WERI-Rb-1 (cell line): ENCODE data around the gene UBR4.
A peak's percentile ranks its signal among the peaks of the same experiment; 100 is the strongest.

Experiments used
- DNase-seq: peaks from one replicate; pipeline ENCODE4 v3.0.0-alpha.2; 2020
- H3K27ac ChIP-seq: fragments of 250-450 bp; sonication (Bioruptor Pico); 2 replicates; pipeline ENCODE4 v1.5.1; 2020; ENCODE audit warnings: mild to moderate bottlenecking, moderate library complexity
- H3K27me3 ChIP-seq: fragments of 250-450 bp; sonication (Bioruptor Pico); 2 replicates; pipeline ENCODE4 v1.5.1; 2021; ENCODE audit warnings: mild to moderate bottlenecking, low read depth, moderate library complexity; ENCODE audit not compliant: insufficient read depth, severe bottlenecking
- H3K36me3 ChIP-seq: fragments of 250-450 bp; sonication (Bioruptor Pico); 2 replicates; pipeline ENCODE4 v1.5.1; 2020; ENCODE audit warnings: mild to moderate bottlenecking, moderate library complexity
- H3K4me3 ChIP-seq: 2 replicates; pipeline ENCODE4 v1.5.1; 2011; ENCODE audit warnings: low read depth, mild to moderate bottlenecking, control low read depth, low read length
- H3K9me3 ChIP-seq: fragments of 250-450 bp; sonication (Bioruptor Pico); 2 replicates; pipeline ENCODE4 v1.5.1; 2021; ENCODE audit warnings: mild to moderate bottlenecking, moderate library complexity; ENCODE audit not compliant: severe bottlenecking
- CTCF ChIP-seq: IDR thresholded peaks from 2 replicates; pipeline ENCODE4 v1.5.1; 2011; ENCODE audit warnings: low read depth, mild to moderate bottlenecking, control low read depth, inconsistent platforms, low read length

UBR4 gene

DNA sequence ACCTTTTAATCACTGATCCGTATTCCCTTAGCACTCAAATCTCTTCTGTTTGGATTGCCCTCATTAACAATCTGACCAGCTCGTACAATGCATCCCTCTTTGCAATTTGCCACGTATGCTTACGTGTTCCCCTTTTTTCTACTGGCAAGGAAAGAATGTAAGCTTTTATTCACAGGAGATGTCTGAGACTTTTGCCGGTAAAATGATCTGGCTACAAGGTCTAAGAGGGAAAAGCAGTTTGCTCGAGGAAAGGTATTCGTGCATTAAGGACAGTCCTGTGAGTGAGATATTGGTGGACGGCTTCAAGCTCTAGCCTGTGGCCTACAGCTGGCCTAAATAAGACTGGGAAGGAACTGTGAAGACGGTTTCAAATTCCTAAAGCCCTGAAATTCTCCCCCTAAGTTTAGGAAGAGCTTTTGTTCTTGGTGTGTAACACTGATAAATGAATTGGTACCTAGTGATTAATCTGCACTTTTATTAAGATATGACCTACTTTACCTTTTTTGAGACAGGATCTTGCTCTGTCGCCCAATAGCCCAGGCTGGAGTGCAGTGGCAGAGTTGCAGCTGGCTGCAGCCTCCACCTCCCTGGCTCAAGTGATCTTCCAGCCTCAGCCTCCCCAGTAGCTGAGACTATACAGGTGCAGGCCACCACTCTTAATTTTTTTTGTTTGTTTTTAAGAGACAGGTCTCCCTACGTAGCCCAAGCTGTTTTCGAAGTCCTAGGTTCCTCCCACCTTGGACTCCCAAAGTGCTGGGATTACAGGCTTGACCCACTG is 895 bp upstream of the UBR4 start:
- DNase-seq, result no peak
- no peaks in the 10 kb centered on the region for H3K27me3 ChIP-seq
- no peak for TF ChIP-seq CTCF
- H3K27ac ChIP-seq, result peak overlapping the region; percentile 92
- H3K36me3 ChIP-seq, result peaks cover 17% of the 10 kb centered on the region
- peak overlapping the region; percentile 63 for H3K4me3 ChIP-seq
- no peaks in the 10 kb centered on the region for H3K9me3 ChIP-seq

GRCh38 chr1:19209439-19209989 is 552 bp downstream of the UBR4 start:
- Histone ChIP-seq H3K9me3 (no peaks in the 10 kb centered on the region), H3K36me3 (peaks cover 12% of the 10 kb centered on the region), H3K27ac (peak overlapping the region; percentile 92), H3K4me3 (peak overlapping the region; percentile 63), H3K27me3 (no peaks in the 10 kb centered on the region)
- no peak for TF ChIP-seq CTCF
- DNase-seq, result no peak

DNA sequence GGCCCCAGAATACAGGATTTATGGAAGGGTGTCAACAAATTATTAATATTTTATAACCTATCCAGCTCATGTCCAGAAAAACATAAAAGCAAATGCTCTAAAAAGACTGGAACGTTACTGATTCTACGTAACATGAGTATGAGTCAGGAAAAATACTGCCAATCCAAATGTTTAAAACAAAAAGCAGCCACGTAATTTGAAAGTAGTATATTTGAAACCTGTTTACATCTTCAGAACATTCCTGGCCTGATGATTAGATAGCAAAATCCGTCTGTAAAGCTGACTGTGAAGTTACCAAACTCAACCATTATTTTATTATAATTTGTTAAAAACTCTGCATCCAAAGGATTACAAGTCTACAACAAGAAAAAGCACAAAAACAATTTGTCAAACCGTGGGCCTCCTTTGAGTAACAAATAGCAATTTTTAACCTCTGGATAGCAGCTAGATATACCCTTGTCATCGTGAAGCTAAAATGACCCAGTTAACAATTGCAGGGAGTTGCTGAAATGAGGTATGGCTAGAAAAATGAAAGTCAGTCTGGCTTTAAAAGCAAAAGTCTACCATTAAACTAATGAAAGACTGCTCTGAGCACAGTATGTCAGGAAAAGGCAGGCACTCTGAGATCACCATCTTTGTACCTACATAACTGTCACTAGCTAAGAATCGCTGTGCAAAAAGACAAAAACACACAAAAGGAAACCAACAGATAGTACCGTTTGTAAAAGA is 1.2 kb downstream of the UBR4 start:
- H3K36me3 ChIP-seq, result peaks cover 12% of the 10 kb centered on the region
- peak overlapping the region; percentile 63 for H3K4me3 ChIP-seq
- no peaks in the 10 kb centered on the region for H3K27me3 ChIP-seq
- no peak for TF ChIP-seq CTCF
- no peaks in the 10 kb centered on the region for H3K9me3 ChIP-seq
- peak overlapping the region; percentile 92; the same call in 1 of the 2 replicates for H3K27ac ChIP-seq
- no peak for DNase-seq

DNA sequence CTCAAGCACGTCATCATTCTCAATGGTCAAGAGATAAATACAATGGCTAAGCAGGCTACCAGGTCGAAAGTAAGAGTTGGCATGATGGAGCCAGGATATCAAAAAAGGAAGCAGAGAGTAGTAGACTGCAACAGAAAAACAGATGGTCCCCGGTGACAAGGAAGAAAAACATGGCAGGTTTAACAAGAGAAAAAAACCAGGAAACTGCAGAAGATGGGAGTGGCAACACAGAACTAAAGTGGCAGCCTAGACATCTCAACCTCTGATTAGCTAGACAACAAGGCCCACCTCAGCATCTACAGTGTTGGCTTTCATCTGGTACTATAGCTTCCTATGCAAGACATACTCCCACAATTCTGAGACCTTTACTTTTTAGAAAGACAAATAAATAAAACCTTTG is 3.1 kb downstream of the UBR4 start:
- no peak for DNase-seq
- Histone ChIP-seq H3K4me3 (no peak overlapping the region), H3K9me3 (no peaks in the 10 kb centered on the region), H3K36me3 (peaks cover 11% of the 10 kb centered on the region), H3K27ac (no peak overlapping the region), H3K27me3 (no peaks in the 10 kb centered on the region)
- TF ChIP-seq CTCF, result no peak

DNA sequence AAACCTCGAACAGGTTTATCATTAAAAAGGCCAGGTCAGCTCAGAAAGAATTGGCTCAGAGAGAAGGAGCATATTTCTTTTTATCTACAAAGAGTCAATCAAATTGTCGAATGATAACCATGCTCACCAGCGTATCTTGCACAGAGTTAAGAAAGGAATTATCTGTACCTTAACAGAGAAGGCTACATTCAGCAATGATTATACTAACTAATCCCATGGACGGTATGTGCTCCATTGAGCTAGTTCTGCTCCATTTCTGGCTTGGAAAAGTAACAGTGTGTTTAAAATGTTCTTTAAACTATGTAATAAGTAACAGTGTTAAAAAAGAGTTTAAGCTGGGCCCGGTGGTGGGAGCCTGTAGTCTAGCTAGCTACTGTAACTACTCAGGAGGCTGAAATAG is 4.2 kb downstream of the UBR4 start:
- DNase-seq, result no peak
- no peak overlapping the region for H3K27ac ChIP-seq
- H3K4me3 ChIP-seq, result no peak overlapping the region

More for the DNA sequence above, 4.2 kb downstream of the UBR4 start:
- no peak for TF ChIP-seq CTCF
- no peaks in the 10 kb centered on the region for H3K27me3 ChIP-seq
- no peaks in the 10 kb centered on the region for H3K9me3 ChIP-seq
- peaks cover 19% of the 10 kb centered on the region for H3K36me3 ChIP-seq
